GM19324 (cell line): ENCODE results near the gene MEAF6.
A peak's percentile ranks its signal among the peaks of the same experiment; 100 is the strongest.

Experiments
- ATAC-seq: cut with Tn5 transposase; IDR thresholded peaks from one replicate; pipeline ENCODE4 v1.9.1; 2021; ENCODE audit warnings: mild to moderate bottlenecking, moderate library complexity; ENCODE audit not compliant: unreplicated experiment, low FRiP score

The MEAF6 gene

DNA sequence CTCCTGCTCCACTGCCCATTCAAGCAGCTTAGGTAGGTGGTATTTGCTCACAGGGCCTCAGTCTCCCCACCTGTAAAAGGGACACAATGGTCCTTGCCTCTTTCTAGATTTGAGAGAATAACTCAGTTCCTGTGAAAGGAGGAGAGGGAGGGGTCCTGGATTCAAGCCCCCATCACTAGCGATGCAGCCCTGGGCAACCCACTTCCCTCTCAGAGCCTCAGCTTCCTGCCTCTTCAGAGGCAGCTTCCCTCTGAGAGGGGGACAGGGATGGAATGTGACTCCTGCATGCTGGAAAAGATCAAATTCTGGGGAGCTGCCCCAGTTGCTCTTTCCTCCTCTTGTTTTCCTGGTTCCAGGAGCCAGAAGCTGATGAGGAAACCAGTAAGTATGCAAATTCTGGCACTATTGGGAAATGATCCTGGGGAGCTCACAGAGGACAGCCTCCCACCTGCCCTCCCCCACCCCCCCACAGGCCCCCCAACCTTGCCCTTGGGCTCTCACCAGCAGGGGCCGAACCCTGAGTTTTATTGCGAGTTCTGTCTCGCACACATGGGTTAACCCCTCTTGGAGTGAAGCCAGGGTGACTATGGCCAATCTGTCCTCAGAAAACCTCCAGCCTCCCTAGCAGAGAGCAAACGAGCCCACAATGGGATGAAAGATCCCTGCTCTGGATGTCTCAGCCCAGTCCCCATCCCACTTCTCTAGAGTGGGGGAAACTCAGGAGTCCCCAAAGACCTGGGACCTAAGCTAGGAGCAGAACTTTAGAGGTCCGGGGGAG lies 28.5 kb downstream of the MEAF6 start:
- ATAC-seq: no peak

DNA sequence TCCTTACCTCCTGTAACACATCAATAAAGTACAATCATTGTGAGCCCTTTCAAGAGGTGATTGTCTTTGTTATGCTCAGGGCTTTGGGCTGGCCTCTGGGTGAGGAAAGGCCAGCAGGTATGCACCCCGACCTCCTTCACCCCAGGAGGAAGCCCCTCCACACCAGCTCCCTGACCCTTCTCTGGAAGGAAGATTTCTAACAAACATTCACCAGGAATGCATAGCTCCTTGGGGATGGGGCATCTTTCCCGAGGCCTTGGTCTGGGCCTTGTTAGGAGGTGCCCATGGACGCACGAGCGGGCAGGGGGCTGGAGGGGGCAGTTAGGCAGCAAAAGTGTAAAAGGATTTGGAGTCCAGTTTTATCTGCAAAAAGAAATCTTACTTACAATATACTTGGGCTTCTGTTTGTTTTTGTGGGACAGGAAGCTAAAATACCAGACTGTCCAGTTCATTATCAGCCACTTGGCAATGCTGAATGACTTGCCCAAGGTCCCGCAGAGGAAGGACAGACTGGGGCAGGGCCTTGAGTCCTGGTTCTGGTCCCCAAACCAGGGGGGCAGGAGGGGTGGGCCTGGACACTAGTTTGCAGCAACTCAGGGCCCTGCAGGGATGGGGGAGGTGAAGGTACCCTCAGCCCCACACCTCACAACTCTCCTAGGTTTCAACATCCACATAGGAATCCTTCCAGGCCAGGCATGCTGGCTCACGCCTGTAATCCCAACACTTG lies 30.1 kb downstream of the MEAF6 start:
- ATAC-seq: no peak

DNA sequence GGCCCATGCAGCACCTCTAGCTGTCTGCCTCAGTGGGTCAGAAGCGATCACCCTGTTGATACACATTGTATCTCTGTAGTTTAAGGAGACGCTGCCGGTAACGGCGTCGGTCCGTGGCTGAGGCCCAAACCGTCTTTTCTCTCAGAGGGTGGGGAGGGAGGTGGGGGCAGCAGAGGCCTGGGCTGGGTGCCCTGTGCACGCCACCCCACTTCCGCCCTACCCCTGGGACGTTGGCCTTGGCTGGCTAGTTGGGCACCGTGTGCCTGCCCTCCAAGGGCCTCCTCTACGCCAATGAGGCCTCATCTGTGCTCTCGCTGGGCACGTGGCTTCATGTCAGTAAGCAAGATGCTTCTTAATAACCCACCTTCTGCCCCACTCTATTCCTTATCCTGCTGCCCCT lies 30.8 kb downstream of the MEAF6 start:
- ATAC-seq: no peak

DNA sequence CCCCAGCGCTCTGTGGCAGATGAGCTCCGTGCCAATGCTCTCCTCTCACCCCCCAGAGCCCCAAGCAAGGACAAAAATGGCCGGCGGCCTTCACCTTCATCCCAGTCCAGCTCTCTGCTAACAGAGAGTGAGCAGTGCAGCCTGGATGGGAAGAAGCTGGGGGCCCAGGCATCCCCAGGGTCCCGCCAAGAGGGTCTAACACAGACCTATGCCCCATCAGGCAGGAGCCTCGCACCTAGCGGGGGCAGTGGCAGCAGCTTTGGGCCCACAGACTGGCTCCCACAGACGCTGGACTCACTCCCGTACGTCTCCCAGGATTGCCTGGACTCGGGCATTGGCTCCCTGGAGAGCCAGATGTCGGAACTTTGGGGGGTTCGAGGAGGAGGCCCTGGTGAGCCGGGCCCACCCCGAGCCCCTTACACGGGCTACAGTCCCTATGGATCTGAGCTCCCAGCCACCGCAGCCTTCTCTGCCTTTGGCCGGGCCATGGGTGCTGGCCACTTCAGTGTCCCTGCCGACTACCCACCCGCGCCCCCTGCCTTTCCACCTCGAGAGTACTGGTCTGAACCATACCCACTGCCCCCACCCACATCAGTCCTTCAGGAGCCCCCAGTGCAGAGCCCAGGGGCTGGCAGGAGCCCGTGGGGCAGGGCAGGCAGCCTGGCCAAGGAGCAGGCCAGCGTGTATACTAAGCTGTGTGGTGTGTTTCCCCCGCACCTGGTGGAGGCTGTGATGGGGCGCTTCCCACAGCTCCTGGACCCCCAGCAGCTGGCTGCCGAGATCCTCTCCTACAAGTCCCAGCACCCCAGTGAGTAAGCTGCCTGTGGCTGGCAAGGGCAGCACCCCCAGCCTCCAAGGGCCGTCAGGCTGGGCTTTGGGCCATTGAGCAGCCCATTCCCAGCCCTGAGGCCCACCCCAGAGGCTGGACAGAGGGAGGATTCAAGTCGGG lies 31.5 kb downstream of the MEAF6 start:
- ATAC-seq: no peak

DNA sequence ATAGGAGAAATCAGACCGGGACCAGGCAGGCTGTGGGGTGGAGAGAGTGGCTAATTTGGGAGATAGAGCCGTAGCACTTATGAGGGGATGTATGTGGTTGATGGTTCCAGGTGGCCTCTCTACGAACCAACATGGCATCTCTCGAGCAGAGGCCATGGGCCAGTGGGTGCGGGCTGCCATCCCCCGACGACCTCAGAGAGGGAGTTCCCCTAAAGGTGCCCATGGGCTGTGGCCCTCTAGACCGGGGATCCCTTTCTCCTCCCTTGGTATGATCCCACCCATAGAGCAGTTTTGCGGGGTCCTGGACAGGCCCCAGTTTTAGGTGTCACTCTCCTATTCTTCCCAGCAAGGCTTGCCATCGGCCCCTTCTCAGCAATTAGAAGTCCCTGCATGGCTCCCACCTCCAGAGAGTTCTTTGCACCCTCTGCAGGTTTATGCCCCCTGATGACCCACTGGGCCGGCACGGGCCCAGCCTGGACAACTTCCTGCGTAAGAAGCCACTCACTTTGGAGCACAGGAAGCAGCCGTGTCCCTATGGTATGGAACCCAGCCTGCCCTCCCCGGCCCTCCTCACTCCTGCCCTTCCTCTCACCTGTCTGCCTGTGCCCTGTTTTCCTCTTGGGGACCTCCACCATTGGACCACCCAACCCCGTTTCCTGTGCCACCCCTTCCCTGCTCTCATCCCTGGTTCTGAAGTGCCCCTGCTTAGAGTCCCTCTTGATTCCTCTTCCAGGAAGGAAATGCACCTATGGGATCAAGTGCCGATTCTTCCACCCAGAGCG lies 32.4 kb downstream of the MEAF6 start:
- ATAC-seq: no peak

DNA sequence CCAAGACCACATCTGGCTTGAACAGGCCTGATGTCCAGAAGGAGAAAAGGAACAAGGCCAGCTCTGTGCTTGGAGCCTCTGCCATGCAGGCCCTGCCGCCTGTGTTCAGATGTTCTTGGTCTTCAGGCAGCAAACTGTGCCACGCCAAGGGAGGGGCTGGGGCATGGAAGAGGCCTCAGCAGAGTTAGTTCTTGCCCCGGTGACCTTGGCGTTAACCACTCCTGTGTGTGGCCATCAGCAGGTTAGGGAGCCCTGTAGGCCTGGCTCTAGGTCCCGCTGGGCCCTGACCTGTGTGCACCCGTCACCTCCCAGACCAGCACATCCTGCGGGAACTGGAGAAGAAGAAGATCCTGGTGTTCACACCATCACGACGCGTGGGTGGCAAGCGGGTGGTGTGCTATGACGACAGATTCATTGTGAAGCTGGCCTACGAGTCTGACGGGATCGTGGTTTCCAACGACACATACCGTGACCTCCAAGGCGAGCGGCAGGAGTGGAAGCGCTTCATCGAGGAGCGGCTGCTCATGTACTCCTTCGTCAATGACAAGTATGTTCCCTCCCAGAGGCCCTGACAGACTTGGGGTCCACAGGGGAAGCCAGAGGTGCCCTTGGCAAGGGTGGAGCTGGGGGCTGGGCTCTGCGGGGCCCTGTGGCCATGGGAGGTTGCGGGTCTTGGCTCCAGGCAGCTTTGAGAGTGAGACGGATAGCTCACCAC lies 33.1 kb downstream of the MEAF6 start:
- no peak for ATAC-seq

DNA sequence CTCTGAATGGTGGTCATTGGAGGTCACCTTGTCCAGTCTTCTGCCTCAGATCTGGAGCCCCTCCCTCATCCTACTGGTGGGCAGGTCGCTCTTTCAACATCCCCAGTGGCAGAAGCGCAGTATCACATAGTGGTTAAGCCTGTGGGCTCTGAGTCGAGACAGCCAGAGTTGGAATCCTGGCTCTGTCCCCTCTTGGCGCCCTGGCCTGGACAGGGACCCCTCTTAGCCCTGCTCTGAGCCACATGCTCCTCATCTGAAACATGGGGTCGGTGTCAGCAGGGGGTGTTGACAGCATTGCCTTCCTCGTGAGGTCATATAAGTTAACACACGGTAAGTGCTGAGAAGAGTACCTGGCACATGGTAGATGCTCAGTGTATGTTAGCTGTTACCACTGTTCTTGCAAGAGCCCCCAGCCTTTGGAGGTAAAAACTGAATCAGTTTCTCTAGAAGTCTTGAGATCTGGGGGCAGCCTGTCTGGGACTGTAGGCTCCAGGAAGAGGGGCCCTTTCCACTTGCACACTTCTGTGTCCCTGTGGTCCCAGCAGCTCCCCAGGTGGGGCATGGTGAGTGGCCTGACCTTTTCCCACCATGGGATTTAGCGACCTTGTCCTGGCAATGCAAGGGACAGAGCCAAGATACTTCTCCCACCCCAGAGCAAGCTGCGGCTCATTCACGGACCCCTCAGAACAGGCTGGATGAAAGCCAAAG lies 33.8 kb downstream of the MEAF6 start:
- ATAC-seq: no peak

DNA sequence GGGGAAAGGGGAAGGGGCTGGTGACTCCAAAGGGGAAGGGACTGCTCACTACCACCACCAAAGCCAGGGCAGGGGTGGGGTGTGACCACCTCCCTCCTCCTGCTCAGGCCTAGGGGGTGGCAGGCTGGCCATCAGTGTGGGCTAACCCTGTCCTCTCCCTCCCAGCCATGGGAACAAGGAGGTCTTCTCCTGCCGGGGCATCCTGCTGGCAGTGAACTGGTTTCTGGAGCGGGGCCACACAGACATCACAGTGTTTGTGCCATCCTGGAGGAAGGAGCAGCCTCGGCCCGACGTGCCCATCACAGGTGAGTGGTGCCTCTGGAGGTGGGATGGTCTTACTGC lies 34.5 kb downstream of the MEAF6 start:
- ATAC-seq: no peak

DNA sequence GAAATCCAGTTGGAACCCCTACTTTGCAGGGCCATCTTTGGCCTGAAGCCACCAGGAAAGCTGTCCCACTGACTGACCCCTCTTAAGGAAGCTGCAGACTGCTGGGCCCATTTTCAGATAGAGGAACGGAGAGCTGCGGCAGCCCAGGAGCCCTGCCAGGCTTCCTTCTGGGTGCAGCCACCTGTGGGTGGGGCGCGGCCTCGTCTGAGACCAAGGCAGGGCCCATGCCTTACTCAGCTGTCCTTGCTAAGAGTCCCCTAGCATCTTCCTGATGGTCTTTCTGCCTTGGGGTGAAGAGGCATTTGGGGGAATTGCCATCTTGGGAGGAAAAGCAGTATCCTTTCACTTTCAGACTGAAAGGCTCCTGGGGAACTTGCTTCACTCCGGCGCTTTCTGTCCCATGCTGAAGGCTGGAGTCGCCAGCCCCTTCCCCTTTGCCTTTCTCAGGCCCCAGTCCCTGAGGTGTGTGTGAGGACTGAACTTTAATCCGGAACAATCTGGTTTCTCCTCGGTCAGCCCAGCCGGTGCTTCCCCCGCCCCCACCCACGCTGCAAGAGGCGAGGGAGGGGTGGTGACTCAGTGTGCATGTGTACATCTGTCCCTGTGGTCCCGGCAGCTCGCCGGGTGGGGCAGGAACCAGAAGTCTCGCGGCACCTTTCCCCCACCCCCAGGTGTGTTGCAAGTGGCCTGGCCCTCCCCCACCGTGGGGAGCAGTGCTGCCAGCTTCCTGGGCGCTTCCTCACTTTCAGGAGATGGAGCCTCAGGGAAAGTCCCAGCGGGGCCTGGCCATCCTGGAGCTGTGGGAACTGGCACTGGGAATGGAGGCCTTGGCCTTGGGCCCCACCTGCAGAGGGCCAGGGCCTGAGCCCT lies 35.1 kb downstream of the MEAF6 start:
- no peak for ATAC-seq

DNA sequence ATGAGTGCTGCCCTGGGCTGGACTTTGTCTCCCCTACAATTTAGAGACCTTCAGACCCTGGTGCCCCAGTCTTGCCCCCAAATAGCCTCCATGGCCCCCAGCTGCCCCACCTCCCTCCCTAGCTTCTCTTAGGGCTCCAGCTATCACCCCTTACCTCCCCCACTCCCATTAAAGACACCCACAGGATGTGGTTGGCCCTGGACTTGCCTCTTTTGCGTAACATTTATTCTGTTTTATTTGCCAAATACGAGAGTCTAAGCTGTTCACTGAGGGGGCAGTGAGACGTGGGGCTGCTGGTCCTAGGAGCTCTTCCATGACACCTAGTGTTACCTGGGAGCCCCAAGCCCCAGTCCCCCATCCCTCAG lies 35.7 kb downstream of the MEAF6 start:
- no peak for ATAC-seq

DNA sequence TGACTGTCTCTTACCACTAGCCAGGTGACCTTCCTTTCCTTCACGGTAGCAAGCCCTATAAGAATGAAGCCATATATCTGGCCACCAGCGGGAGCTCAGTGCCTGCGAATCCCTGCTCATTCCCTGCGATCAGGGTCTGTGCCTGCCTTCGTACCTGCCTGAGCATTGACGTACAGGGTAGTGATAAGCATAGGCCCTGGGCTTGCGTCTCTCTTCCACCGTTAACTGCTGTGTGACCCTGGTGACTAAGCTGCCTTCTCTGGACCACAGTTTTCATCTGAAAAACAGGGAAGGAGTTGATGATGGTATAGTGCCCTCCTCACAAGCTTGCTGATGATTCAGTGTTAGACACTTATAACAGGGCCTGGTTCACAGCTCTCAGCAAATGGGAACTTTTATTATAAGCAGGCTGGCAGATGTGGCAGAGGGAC lies 36.1 kb downstream of the MEAF6 start:
- no peak for ATAC-seq

DNA sequence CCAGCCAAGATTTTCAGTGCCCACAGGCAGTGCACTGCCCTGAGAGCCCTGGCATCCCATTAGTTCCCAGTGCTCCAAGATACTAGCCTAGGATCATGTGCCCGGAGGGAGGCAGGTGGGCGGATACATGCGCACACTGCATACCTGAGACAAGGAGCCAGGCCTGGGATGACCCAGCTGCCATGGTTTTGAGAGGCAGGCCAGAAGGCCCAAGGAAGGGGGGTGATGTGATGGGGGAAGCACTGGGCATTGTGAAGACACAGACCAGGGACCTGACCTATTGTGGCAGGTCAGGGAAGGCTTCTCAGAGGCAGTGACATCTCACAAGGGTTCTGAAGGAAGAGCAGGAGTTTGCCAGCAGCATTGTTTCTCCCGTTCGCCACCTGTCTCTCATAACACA lies 36.6 kb downstream of the MEAF6 start:
- no peak for ATAC-seq

DNA sequence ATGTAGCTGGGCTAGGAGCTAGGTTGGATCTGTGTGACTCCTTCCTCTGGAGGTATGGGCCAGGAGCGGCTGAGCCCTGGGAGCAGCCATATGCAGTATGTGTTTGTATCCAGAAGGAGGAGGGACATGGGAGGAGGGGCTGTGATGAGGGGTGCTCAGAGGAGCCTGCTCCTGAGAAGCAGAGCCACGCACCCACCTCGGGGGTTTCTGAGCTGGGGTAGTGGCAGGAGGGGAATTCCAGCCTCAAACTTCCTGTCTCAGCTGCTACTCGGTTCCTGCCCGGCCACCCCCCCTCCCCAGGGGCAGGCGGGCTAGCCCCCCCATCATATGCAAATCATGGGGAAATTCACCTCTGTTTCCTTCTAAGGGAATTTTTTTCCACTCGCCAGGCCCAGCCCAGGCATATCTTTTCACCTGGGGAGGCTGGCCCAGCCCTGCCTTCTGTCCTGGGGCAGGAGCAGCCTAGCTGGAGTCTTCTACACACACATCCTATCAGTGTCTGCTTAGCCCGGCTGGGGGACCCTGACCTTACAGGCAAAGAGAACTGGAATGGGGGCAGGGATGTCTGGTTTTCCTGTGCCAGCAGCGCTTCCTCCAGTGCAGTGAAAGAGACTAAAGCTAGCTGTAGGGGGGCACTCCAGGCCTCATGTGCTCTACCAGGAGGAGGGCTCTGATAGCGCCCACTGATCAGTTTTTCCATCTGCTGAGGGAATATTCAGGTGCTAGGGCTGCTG lies 37.2 kb downstream of the MEAF6 start:
- ATAC-seq: peak; percentile 33

DNA sequence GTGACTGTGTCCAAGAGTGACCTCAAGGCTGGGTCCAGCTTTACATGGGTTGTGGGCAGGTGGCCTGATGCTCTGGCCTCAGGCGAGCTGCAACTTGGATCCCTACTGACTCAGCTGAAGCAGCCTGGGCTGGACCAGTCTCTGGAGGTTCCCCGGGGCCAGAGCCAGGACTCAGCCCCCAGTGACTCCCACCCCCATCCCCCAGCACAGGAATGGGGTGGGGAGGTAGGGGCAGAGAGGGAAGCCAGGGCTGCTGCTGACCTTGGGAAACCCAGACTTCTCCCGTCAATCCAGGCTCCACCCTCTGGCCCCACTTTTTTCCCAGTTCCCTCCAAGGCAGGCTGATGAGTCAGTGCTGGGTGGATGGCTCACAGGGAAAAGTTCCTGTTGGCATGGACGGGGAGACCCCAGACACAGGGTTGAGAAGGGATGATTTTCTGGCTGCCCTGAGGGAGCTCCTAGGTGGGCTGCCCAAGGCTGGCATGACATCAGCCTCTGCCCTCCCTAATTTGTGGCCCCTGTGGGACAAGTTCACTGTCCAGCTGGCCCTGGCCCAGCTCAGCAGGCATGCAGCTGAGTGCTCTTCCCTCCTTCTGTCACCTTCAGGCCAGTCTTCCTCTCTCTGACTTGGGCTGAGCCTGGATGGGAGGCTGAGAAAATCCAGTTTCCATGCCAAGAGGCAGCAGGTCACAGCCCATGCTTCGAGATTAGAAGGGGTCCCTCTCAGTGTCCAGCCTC lies 37.9 kb downstream of the MEAF6 start:
- ATAC-seq: peak; percentile 0

DNA sequence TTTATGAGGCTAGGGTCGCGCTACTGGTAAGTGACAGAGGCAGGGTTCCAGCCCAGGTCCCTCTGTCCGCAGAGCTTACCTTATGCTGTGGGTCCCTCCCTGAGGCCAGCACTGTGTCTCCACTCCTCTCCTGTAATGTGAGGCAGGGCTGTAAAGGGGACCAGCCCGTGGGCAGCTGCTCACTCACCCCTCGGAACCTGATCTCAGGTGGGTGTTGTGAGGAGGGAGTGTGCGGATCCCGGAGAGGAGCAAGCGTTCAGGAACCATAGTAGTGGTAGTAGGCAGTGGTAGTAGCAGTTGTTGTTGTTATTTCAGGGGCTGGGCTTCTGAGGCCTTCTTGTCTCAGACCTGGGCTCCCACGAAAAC lies 38.5 kb downstream of the MEAF6 start:
- no peak for ATAC-seq

DNA sequence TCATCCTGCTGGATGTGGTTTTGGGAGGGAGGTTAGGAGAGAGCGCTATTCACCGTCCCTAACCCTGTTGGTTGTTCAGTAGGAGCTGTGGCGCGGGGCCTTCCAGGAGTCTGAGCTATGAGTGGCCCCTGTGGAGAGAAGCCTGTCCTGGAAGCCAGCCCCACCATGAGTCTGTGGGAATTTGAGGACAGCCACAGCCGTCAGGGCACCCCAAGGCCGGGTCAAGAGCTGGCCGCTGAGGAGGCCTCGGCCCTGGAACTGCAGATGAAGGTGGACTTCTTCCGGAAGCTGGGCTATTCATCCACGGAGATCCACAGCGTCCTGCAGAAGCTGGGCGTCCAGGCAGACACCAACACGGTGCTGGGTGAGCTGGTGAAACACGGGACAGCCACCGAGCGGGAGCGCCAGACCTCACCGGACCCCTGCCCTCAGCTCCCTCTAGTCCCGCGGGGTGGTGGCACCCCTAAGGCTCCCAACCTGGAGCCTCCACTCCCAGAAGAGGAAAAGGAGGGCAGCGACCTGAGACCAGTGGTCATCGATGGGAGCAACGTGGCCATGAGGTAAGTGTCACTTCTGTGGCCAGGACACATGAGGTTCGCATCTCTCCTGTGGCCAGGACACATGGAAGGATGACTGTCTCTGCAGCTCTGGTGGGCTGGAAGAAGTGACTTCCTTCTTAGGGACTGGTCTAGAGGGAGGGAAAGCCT lies 39.0 kb downstream of the MEAF6 start:
- no peak for ATAC-seq
